ENCODE results near the gene IL15RA. TPM values are rescaled to one million over a fixed set of nuclear protein-coding genes. Genes with fewer than 3 reads are reported as not detected.

The IL15RA gene
- total RNA-seq, 1 donor from 2014 or later = 3.1 TPM

- Histone ChIP-seq H3K79me2 (ENCODE audit: insufficient read depth, low read length) (no peaks in the 10 kb centered on the region), H4K20me1 (ENCODE audit: insufficient read depth, low read length) (no peaks in the 10 kb centered on the region), H2AFZ (ENCODE audit: low read depth, low read length) (no peak overlapping the region), H3K4me1 (ENCODE audit: insufficient read depth, low read length) (no peaks in the 10 kb centered on the region), H3K36me3 (ENCODE audit: insufficient read depth, low read length) (no peaks in the 10 kb centered on the region), H3K9ac (ENCODE audit: low read length) (no peak overlapping the region), H3K4me2 (ENCODE audit: low read length) (no peak overlapping the region), H3K27me3 (ENCODE audit: insufficient read depth, low read length) (no peaks in the 10 kb centered on the region), H3K27ac (ENCODE audit: low read depth, low read length) (no peak overlapping the region), H3K4me3 (ENCODE audit: insufficient read depth, low read depth, low read length) (no peak overlapping the region), H3K9me3 (ENCODE audit: insufficient read depth, low read depth, low read length) (no peaks in the 10 kb centered on the region)
- Mint-ChIP-seq H3K4me3 (ENCODE audit: unreplicated experiment) (no peak overlapping the region), H3K27ac (ENCODE audit: unreplicated experiment) (no peak overlapping the region), H3K36me3 (ENCODE audit: low read depth, unreplicated experiment) (no peaks in the 10 kb centered on the region), H3K4me1 (ENCODE audit: low read depth, unreplicated experiment) (no peaks in the 10 kb centered on the region), H3K27me3 (ENCODE audit: low read depth, unreplicated experiment) (peaks cover 4% of the 10 kb centered on the region), H3K9me3 (ENCODE audit: unreplicated experiment) (peaks cover 2% of the 10 kb centered on the region)
- no peak for FAIRE-seq
- no peak for TF ChIP-seq EZH2 (IDR thresholded peaks at IDR 0.05; ENCODE audit: insufficient read depth, low read length)
- no peak for TF ChIP-seq CTCF (IDR thresholded peaks at IDR 0.05; ENCODE audit: insufficient read depth, low read depth, low read length)
- DNase-seq (ENCODE audit: low read depth) = no peak
Observed at GRCh38 chr10:5991708-5992107, 14.4 kb upstream of the IL15RA start.

DNA sequence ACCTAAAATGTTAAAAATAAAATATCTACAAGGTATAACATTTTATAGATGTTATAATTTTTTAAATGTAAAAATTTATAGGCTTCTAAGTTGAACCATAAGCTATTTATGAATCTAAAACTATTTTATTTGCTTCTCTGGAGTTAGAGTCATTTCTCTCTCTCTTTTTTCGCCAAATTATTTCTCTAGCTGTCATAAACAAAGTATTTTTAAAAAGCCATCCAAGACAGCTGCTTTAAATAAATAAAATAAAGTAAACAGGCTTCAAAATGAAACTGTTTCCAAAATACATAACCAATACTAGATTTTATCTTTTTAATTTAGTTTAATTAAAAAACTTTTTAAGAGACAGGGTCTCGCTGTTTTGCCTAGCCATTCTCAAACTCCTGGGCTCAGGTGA is 12.4 kb upstream of the IL15RA start:
- H3K4me3 Mint-ChIP-seq (ENCODE audit: unreplicated experiment) = no peak overlapping the region

More for the DNA sequence above, 12.4 kb upstream of the IL15RA start:
- Mint-ChIP-seq H3K9me3 (ENCODE audit: unreplicated experiment) (peaks cover 2% of the 10 kb centered on the region), H3K27ac (ENCODE audit: unreplicated experiment) (no peak overlapping the region), H3K27me3 (ENCODE audit: low read depth, unreplicated experiment) (peaks cover 9% of the 10 kb centered on the region), H3K36me3 (ENCODE audit: low read depth, unreplicated experiment) (no peaks in the 10 kb centered on the region), H3K4me1 (ENCODE audit: low read depth, unreplicated experiment) (no peaks in the 10 kb centered on the region)
- no peak overlapping the region for H2AFZ ChIP-seq (ENCODE audit: low read depth, low read length)
- no peak overlapping the region for H3K9ac ChIP-seq (ENCODE audit: low read length)
- no peak overlapping the region for H3K4me2 ChIP-seq (ENCODE audit: low read length)
- H3K79me2 ChIP-seq (ENCODE audit: insufficient read depth, low read length) = no peaks in the 10 kb centered on the region
- no peak for FAIRE-seq
- H3K27ac ChIP-seq (ENCODE audit: low read depth, low read length) = no peak overlapping the region
- no peaks in the 10 kb centered on the region for H4K20me1 ChIP-seq (ENCODE audit: insufficient read depth, low read length)
- no peaks in the 10 kb centered on the region for H3K4me1 ChIP-seq (ENCODE audit: insufficient read depth, low read length)
- no peaks in the 10 kb centered on the region for H3K36me3 ChIP-seq (ENCODE audit: insufficient read depth, low read length)
- DNase-seq (ENCODE audit: low read depth) = no peak
- no peak overlapping the region for H3K4me3 ChIP-seq (ENCODE audit: insufficient read depth, low read depth, low read length)
- TF ChIP-seq CTCF (IDR thresholded peaks at IDR 0.05; ENCODE audit: insufficient read depth, low read depth, low read length) (no peak), EZH2 (IDR thresholded peaks at IDR 0.05; ENCODE audit: insufficient read depth, low read length) (no peak)
- H3K9me3 ChIP-seq (ENCODE audit: insufficient read depth, low read depth, low read length) = no peaks in the 10 kb centered on the region
- H3K27me3 ChIP-seq (ENCODE audit: insufficient read depth, low read length) = no peaks in the 10 kb centered on the region
